ENCODE data around the gene SLC7A8. TPM values are rescaled to one million over a fixed set of nuclear protein-coding genes. Genes with fewer than 3 reads are reported as not detected.
A peak's percentile ranks its signal among the peaks of the same experiment; 100 is the strongest.

SLC7A8 gene
- total RNA-seq, 4 donors from 2014 or later = 15.9 to 152 (median 49.3) TPM

DNA sequence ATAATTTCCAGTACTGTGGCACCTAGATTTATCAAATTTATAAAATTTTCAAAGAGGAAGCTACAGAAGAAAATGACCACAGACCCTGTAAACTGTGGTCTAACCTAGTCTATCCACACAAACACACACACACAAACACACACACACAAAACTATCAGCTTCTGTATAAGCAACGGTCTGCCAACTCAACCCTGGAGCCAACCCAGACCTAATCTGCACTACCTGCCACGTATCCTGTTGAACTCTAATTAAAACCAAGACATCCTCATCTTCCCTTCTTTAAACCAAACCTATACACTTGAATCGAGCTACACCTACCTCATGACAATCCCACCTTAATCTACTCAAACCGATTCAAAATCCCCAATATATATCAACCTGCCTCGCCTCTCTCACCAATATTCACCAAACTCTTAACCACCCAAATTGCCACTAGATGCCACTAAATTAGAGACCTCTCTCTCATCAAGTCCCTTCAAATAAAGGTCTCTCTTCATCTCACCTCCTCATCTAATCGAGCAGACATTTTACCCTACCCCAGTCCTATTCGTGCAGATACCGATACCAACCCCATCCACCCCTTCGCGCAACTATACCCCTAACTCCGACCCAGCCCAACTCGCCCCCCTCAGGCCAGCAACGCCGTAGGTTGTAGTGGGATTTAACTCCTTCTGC, 89.3 kb downstream of the SLC7A8 start:
- DNase-seq = no peak
- Histone ChIP-seq H3K27me3 (no peaks in the 10 kb centered on the region), H3K36me3 (no peaks in the 10 kb centered on the region), H3K9me3 (no peaks in the 10 kb centered on the region), H3K4me3 (peak overlapping the region; percentile 92 to 99), H3K4me1 (no peaks in the 10 kb centered on the region), H3K27ac (peak overlapping the region; percentile 99 to 100)
- TF ChIP-seq, protein P1, sequence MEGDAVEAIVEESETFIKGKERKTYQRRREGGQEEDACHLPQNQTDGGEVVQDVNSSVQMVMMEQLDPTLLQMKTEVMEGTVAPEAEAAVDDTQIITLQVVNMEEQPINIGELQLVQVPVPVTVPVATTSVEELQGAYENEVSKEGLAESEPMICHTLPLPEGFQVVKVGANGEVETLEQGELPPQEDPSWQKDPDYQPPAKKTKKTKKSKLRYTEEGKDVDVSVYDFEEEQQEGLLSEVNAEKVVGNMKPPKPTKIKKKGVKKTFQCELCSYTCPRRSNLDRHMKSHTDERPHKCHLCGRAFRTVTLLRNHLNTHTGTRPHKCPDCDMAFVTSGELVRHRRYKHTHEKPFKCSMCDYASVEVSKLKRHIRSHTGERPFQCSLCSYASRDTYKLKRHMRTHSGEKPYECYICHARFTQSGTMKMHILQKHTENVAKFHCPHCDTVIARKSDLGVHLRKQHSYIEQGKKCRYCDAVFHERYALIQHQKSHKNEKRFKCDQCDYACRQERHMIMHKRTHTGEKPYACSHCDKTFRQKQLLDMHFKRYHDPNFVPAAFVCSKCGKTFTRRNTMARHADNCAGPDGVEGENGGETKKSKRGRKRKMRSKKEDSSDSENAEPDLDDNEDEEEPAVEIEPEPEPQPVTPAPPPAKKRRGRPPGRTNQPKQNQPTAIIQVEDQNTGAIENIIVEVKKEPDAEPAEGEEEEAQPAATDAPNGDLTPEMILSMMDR (IDR thresholded peaks at IDR 0.05) = peak in 1 of 4 experiments; percentile 11
- TF ChIP-seq POLR2A (IDR thresholded peaks at IDR 0.05) = no peak
- intact Hi-C loops (cut with DNase I; ENCODE audit: low total_unique reads) = no loop called here

DNA sequence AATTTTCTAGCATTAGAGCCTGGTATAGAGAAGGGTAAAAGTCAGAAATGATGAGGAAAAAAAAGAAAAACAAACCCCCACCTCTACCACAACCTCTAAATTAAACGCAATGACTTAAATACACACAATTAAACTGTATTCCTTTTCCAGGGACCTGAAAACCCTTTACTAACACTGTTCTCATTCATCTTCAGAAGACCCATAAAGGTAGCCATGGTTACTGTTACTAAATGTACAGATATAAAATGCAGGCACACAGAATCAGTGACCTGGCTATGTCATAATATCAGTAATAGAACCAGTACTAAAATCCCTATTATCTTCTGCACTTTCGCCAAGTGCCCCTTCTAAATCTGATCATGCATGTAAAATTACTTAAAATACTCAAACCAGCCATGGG, 89.9 kb downstream of the SLC7A8 start:
- H3K4me1 ChIP-seq = no peaks in the 10 kb centered on the region
- DNase-seq = no peak
- peak overlapping the region in 1 of 2 donors; percentile 92 for H3K4me3 ChIP-seq
- no peaks in the 10 kb centered on the region for H3K9me3 ChIP-seq
- H3K27ac ChIP-seq = peak overlapping the region; percentile 99 to 100
- no peaks in the 10 kb centered on the region for H3K36me3 ChIP-seq
- TF ChIP-seq, protein P1 (IDR thresholded peaks at IDR 0.05) = no peak
- no peak for TF ChIP-seq POLR2A (IDR thresholded peaks at IDR 0.05)
- intact Hi-C loops (cut with DNase I; ENCODE audit: low total_unique reads) = no loop called here
- no peaks in the 10 kb centered on the region for H3K27me3 ChIP-seq

DNA sequence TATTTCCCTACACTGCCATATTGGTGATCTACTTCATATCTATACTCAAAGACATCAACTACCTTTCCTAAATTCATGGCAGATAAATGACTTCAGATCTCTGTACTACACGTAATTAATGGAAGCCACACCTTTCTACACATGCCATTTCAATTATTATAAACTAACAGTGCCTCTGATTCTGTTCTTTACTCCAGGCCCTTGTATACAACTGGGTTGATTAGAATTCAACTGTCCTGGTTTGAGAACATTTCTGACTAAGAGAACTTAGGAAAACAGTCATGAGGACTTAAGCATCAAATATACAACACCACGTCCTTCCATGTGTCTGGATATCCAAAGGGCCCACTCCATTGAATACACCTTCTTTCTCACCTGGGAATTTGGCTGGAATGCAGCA, 90.4 kb downstream of the SLC7A8 start:
- Histone ChIP-seq H3K4me1 (no peaks in the 10 kb centered on the region), H3K9me3 (no peaks in the 10 kb centered on the region), H3K4me3 (no peak overlapping the region), H3K36me3 (no peaks in the 10 kb centered on the region), H3K27me3 (no peaks in the 10 kb centered on the region), H3K27ac (no peak overlapping the region)
- intact Hi-C loops (cut with DNase I; ENCODE audit: low total_unique reads) = no loop called here
- DNase-seq = no peak
- TF ChIP-seq, protein P1 (IDR thresholded peaks at IDR 0.05) = no peak
- no peak for TF ChIP-seq POLR2A (IDR thresholded peaks at IDR 0.05)

DNA sequence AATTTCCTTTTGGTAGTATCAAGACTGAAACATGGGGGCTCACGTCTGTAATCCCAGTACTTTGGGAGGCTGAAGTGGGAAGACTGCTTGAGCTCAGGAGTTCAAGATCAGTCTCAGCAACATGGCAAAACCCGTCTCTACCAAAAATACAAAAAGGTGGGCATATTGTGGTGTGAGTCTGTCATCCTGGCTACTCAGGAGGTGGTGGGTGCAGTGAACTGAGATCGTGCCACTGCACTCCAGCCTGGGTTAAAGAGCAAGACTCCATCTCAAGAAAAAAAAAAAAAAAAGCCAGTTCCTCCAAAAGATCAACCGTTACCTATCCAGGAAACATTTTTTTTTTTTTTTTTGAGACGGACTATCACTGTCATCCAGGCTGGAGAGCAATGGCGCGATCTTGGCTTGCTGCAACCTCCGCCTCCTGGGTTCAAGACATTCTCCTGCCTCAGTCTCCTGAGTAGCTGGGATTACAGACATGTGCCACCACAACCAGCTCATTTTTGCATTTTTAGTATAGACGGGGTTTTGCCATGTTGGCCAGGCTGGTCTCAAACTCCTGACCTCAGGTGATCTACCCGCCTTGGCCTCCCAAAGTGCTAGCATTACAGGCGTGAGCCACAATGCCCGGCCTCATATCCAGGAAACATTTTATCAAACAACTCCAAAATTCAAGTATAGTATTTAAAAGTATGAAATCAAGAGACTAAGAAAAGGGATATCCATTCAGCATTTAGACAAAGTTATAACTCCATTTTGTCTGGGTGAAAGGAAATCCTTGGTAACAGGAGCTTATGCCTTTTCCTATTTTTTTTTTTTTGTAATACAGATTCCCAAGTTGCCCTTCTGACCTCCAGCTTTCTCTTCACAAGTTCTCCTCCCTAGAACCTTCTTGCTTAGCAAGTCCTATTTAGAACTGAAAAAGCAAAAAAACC, 91.9 kb downstream of the SLC7A8 start:
- DNase-seq = no peak
- H3K4me3 ChIP-seq = no peak overlapping the region
- TF ChIP-seq, protein P1 (IDR thresholded peaks at IDR 0.05) = no peak
- TF ChIP-seq POLR2A (IDR thresholded peaks at IDR 0.05) = no peak
- intact Hi-C loops (cut with DNase I; ENCODE audit: low total_unique reads) = no loop called here
- no peaks in the 10 kb centered on the region for H3K36me3 ChIP-seq
- H3K4me1 ChIP-seq = no peaks in the 10 kb centered on the region
- no peaks in the 10 kb centered on the region for H3K9me3 ChIP-seq
- H3K27ac ChIP-seq = no peak overlapping the region
- H3K27me3 ChIP-seq = no peaks in the 10 kb centered on the region

DNA sequence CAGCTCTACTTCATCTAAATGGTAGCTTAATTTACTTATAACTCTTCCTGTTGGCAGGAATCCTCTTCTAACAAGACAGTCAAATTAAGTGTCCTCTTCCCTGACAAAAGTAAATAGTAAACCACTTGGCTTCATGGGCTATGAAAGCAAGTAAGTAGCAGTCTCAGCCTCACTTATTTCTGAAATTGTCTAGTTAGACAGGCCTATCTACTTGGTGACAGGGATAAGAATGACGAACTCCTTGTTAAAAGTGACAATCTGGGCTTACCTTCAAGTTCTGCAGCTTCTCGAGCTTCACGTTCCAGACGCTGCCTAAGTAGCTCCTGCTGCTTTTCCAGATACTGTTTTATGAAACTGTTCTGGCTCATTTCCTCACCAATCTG, 93.2 kb downstream of the SLC7A8 start:
- DNase-seq = no peak
- intact Hi-C loops (cut with DNase I; ENCODE audit: low total_unique reads) = no loop called here
- H3K27me3 ChIP-seq = no peaks in the 10 kb centered on the region
- H3K4me3 ChIP-seq = no peak overlapping the region
- no peak overlapping the region for H3K27ac ChIP-seq
- no peaks in the 10 kb centered on the region for H3K36me3 ChIP-seq
- H3K4me1 ChIP-seq = no peaks in the 10 kb centered on the region
- TF ChIP-seq, protein P1 (IDR thresholded peaks at IDR 0.05) = no peak
- TF ChIP-seq POLR2A (IDR thresholded peaks at IDR 0.05) = no peak
- H3K9me3 ChIP-seq = no peaks in the 10 kb centered on the region
